Ectodermal cell (in vitro differentiated cells): ENCODE data around the gene HERC4.
"Not testable (repeated sequence)": the region's sequence is repeated elsewhere in the genome, so short reads cannot be mapped to it uniquely, and the experiment has no call there.

ENCODE experiments used
- H3K27ac ChIP-seq: 2 replicates; pipeline ENCODE4 v1.7.0; 2013; ENCODE audit warnings: mild to moderate bottlenecking, low read depth, low read length; ENCODE audit not compliant: insufficient read depth, poor library complexity, severe bottlenecking
- H3K27me3 ChIP-seq: 2 replicates; pipeline ENCODE4 v1.7.0; 2013; ENCODE audit warnings: mild to moderate bottlenecking, low read length; ENCODE audit not compliant: insufficient read depth, control insufficient read depth, poor library complexity, severe bottlenecking
- H3K36me3 ChIP-seq: one replicate; pipeline ENCODE4 v1.7.0; 2013; ENCODE audit warnings: low read length; ENCODE audit not compliant: control insufficient read depth, insufficient read depth
- H3K4me1 ChIP-seq: one replicate; pipeline ENCODE4 v1.7.0; 2013; ENCODE audit warnings: low read length; ENCODE audit not compliant: control insufficient read depth, insufficient read depth
- H3K4me3 ChIP-seq: 2 replicates; pipeline ENCODE4 v1.7.0; 2013; ENCODE audit warnings: low read depth, low read length, control low read depth; ENCODE audit not compliant: insufficient read depth
- H3K9me3 ChIP-seq: 2 replicates; pipeline ENCODE4 v1.7.0; 2013; ENCODE audit warnings: mild to moderate bottlenecking, low read length, moderate library complexity; ENCODE audit not compliant: control insufficient read depth
- WGBS, 2 experiments: methylation state at CpG; one replicate each; pipeline ENCODE4 v1.1.7; 2013; ENCODE audit warnings: missing lambda C conversion rate in 2 of 2; 5-methylcytosine and 5-hydroxymethylcytosine counted together

Gene HERC4

GRCh38 chr10:67976292-67977245 lies 98.5 kb downstream of the HERC4 start:
- peaks cover 11% of the 10 kb centered on the region for H3K36me3 ChIP-seq
- H3K4me1 ChIP-seq: peaks cover 3% of the 10 kb centered on the region
- no peak overlapping the region for H3K4me3 ChIP-seq
- H3K27me3 ChIP-seq: no peaks in the 10 kb centered on the region
- peaks cover under 1% of the 10 kb centered on the region for H3K9me3 ChIP-seq
- H3K27ac ChIP-seq: no peak overlapping the region
- 62 to 67% methylated on average over 3 of the region's 3 CpGs for WGBS, 2 experiments

GRCh38 chr10:67975871-67976270 lies 99.2 kb downstream of the HERC4 start:
- Histone ChIP-seq H3K4me3 (no peak overlapping the region), H3K36me3 (peaks cover 13% of the 10 kb centered on the region), H3K27ac (no peak overlapping the region), H3K4me1 (peaks cover 3% of the 10 kb centered on the region), H3K9me3 (peaks cover 2% of the 10 kb centered on the region), H3K27me3 (no peaks in the 10 kb centered on the region)
- WGBS, 2 experiments: 46 to 63% methylated on average over 1 of the region's 1 CpG

DNA sequence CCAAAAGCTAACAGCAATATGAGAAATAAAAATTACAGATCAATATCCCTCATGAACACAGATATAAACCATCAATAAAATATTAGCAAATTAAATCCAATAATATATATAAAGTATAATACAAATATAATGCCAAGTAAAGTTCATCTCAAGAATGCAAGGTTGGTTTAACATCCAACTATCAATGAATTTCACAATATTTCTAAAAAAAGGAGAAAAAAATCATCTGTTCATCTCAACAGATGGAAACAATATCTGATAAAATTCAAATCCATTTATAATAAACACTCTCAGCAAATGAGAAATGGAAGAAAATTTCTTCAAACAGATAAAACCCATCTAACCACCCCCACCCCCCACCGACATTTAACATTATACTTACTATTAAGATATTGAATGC lies 103.8 kb downstream of the HERC4 start:
- WGBS, 2 experiments: 80% methylated on average over 1 of the region's 1 CpG; no CpG with 5 or more reads in 1 of the 2 experiments
- H3K27me3 ChIP-seq: no peaks in the 10 kb centered on the region
- H3K36me3 ChIP-seq: peaks cover 13% of the 10 kb centered on the region
- H3K9me3 ChIP-seq: peaks cover 2% of the 10 kb centered on the region
- H3K27ac ChIP-seq: no peak overlapping the region
- no peaks in the 10 kb centered on the region for H3K4me1 ChIP-seq
- H3K4me3 ChIP-seq: no peak overlapping the region

- H3K4me3 ChIP-seq: no peak overlapping the region
- peaks cover 2% of the 10 kb centered on the region for H3K9me3 ChIP-seq
- peaks cover 13% of the 10 kb centered on the region for H3K36me3 ChIP-seq
- H3K27ac ChIP-seq: no peak overlapping the region
- no peaks in the 10 kb centered on the region for H3K27me3 ChIP-seq
- no peaks in the 10 kb centered on the region for H3K4me1 ChIP-seq
Measured at GRCh38 chr10:67969875-67970274, 105.2 kb downstream of the HERC4 start.

GRCh38 chr10:67966035-67966434 lies 109.0 kb downstream of the HERC4 start:
- H3K4me1 ChIP-seq, H3K36me3 ChIP-seq, H3K27ac ChIP-seq, H3K9me3 ChIP-seq, H3K27me3 ChIP-seq, H3K4me3 ChIP-seq: not testable (repeated sequence)
- WGBS, 2 experiments: 86 to 94% methylated on average over 4 of the region's 4 CpGs

DNA sequence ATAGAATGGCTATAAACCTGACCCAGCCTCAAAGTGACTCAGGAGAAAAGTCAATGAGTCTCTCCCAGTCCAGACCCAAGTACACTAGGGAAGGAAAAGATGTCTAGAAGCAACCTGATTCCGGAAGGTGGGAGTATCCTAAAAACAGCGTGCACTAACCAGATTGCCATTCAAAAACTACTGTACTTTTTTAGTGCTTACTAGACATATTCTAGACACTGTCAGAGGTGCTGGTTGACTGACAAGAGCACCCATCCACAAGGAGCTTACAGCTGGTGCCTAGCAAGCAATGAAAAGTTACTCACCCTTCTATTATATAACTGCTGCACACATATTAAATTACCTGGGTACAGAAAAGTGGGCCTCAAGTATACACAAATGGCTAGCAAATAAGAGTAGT lies 109.6 kb downstream of the HERC4 start:
- Histone ChIP-seq H3K27me3 (no peaks in the 10 kb centered on the region), H3K36me3 (no peaks in the 10 kb centered on the region), H3K4me1 (no peaks in the 10 kb centered on the region), H3K4me3 (no peak overlapping the region), H3K27ac (no peak overlapping the region), H3K9me3 (no peaks in the 10 kb centered on the region)
- 82 to 88% methylated on average over 2 of the region's 2 CpGs for WGBS, 2 experiments

- Histone ChIP-seq H3K4me1 (no peaks in the 10 kb centered on the region), H3K27me3 (no peaks in the 10 kb centered on the region), H3K9me3 (no peaks in the 10 kb centered on the region), H3K36me3 (no peaks in the 10 kb centered on the region), H3K4me3 (no peak overlapping the region), H3K27ac (no peak overlapping the region)
- WGBS, 2 experiments: 93 to 94% methylated on average over 8 of the region's 8 CpGs
Measured at GRCh38 chr10:67959839-67960476, 115.1 kb downstream of the HERC4 start.

DNA sequence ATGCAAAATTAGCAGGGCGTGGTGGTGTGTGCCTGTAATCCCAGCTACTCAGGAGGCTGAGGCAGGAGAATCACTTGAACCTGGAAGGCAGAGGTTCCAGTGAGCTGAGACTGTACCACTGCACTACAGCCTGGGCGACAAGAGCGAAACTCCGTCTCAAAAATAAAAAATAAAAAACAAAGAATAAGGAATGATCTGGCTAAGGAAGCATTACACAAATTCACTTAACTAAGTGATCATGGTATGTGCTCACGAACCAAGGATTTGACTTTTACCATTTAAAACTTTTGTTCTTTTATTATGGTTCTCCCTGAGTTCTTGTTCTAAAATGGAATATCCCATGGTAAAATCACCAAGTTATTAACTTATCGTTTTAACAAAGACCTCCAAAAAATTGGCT lies 119.5 kb downstream of the HERC4 start:
- Histone ChIP-seq H3K27me3 (no peaks in the 10 kb centered on the region), H3K9me3 (no peaks in the 10 kb centered on the region), H3K27ac (no peak overlapping the region), H3K36me3 (no peaks in the 10 kb centered on the region), H3K4me3 (no peak overlapping the region), H3K4me1 (no peaks in the 10 kb centered on the region)
- 92 to 96% methylated on average over 5 to 6 of the region's 6 CpGs for WGBS, 2 experiments

GRCh38 chr10:67943917-67944316 lies 131.2 kb downstream of the HERC4 start:
- no peaks in the 10 kb centered on the region for H3K36me3 ChIP-seq
- no peaks in the 10 kb centered on the region for H3K9me3 ChIP-seq
- H3K4me3 ChIP-seq: no peak overlapping the region
- H3K4me1 ChIP-seq: peaks cover 6% of the 10 kb centered on the region
- no peaks in the 10 kb centered on the region for H3K27me3 ChIP-seq
- 82 to 89% methylated on average over 2 of the region's 2 CpGs for WGBS, 2 experiments
- no peak overlapping the region for H3K27ac ChIP-seq

- no peak overlapping the region for H3K4me3 ChIP-seq
- H3K4me1 ChIP-seq: no peaks in the 10 kb centered on the region
- H3K36me3 ChIP-seq: peaks cover 8% of the 10 kb centered on the region
- no peak overlapping the region for H3K27ac ChIP-seq
- H3K9me3 ChIP-seq: no peaks in the 10 kb centered on the region
- no peaks in the 10 kb centered on the region for H3K27me3 ChIP-seq
- 100% methylated on average over 1 of the region's 1 CpG for WGBS, 2 experiments
Measured at GRCh38 chr10:67936416-67936815, 138.7 kb downstream of the HERC4 start.
